GM13977 (cell line): Measurements from ENCODE around the gene CCDC187.

Experiments used
- DNase-seq: peaks from one replicate; pipeline ENCODE4 v3.0.0; 2012; ENCODE audit warnings: low spot score
- in situ Hi-C: fragments of 300-500 bp; cut with MboI; formaldehyde crosslinking; loops from one replicate; pipeline ENCODE4 v1.12.0; 2022; ENCODE audit warnings: low sequenced_read_pairs, low pct_unique_long_range_greater_than_20kb, mixed read lengths, inconsistent platforms; ENCODE audit not compliant: unreplicated experiment
- TF ChIP-seq, protein P1 (sequence below): IDR thresholded peaks from 2 replicates; pipeline ENCODE4 v1.5.1; 2012; ENCODE audit warnings: mild to moderate bottlenecking, control low read depth; ENCODE audit not compliant: insufficient read depth; ENCODE audit errors: extremely low read depth, missing control alignments

The CCDC187 gene

DNA sequence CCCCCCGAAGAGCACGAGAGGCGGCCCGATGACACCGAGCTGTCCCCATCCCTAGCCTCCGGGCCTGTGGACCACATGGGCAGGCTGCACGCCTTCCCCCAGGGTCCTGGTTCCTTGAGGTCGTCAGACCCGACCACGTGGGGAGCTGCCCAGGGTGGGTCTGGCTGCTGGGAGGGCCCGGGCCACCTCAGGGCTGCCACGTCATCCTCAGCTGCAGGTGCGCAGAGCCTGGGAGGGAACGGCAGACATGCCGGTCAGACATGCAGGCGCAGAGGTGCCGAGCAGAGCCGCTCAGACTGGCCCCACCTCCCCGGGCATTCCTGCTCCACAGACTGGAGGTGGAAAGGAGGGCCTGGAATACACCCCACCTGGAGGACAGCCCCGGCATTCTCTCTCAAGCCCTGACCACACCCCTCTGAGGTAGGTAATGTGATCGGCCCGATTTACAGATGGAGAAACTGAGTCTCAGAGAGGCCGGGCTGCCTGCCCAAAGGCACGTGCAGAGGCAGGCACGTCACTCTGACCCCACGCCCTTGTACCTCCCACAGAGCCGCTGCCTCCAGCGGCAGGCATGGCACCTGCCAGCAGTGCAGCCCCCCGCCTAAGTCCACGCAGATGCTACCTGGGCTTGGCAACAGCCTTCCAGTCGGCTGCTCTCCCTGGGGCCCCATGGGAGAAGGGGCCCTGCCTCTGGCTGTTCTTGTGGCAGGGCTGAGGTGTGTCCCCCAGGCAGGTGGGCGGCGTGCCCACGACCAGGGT lies 649 bp downstream of the CCDC187 start:
- in situ Hi-C loops = no loop called here
- DNase-seq = no peak
- TF ChIP-seq, protein P1, sequence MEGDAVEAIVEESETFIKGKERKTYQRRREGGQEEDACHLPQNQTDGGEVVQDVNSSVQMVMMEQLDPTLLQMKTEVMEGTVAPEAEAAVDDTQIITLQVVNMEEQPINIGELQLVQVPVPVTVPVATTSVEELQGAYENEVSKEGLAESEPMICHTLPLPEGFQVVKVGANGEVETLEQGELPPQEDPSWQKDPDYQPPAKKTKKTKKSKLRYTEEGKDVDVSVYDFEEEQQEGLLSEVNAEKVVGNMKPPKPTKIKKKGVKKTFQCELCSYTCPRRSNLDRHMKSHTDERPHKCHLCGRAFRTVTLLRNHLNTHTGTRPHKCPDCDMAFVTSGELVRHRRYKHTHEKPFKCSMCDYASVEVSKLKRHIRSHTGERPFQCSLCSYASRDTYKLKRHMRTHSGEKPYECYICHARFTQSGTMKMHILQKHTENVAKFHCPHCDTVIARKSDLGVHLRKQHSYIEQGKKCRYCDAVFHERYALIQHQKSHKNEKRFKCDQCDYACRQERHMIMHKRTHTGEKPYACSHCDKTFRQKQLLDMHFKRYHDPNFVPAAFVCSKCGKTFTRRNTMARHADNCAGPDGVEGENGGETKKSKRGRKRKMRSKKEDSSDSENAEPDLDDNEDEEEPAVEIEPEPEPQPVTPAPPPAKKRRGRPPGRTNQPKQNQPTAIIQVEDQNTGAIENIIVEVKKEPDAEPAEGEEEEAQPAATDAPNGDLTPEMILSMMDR = no peak

DNA sequence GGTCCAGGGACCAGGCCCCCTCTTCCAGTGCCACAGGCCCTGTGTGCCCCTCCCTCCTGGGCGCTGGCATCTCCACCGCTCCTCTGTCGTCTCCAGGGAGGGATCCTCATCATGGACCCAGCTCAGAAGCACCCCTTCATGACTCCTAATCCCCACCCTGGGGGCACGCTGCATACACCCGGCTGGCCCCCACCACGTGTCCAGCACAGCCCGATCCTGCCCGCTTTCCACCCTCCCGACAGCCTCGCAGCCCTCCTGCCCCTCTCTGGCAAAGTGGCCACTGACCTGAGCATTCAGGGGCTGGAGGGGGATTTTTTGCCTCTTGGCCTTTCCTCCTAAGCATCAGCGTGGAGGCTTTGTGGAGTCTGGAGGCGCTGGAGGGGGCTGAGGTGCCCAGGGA lies 1.4 kb downstream of the CCDC187 start:
- no peak for DNase-seq
- in situ Hi-C loops = no loop called here
- TF ChIP-seq, protein P1 = no peak

GRCh38 chr9:136300866-136301265 lies 3.0 kb downstream of the CCDC187 start:
- no peak for DNase-seq
- TF ChIP-seq, protein P1 = no peak
- in situ Hi-C loops = no loop called here

DNA sequence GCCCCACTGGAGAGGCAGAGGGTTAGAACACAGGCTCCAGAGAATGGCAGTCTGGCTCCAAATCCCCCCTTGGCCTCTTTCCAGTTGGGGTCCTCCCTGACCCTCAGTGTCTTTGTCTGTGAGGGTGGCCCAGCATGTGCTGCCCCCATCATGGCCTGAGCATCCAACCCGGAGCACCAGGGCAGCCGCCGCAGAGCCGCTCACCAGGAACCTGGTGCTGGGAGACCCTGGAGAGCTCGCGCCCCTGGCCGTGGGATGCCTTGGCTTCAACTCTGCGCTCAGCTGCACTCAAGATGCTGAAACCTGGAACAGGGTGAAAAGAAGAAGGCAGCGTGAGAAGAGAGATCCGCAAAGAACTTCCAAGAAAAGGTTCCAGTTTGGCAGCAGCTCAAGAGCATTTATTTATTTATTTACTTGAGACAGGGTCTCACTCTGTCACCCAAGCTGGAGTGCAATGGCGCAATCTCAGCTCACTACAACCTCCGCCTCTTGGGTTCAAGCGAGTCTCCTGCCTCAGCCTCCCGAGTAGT lies 3.8 kb downstream of the CCDC187 start:
- DNase-seq = no peak
- TF ChIP-seq, protein P1 = no peak
- in situ Hi-C loops = no loop called here

DNA sequence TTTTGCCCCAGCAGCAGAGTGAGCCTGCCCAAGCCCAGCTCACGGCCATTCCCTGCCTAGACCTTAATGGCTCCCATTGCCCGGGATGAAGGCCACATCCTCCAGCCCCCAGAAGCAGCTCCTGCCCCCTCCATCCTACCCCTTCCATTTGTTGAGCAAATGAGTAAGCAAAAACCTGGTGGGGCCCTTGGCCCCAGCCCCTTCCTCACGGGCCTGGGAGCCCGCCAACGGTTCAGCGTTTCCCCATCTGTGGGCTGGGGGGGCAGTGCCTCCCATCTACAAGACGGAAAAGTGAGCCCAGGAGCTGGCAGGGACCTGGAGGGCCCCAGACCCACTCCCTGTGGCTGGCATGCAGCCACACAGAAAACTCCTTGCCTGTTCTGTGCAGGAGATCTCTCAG lies 4.4 kb downstream of the CCDC187 start:
- in situ Hi-C loops = no loop called here
- DNase-seq = no peak
- TF ChIP-seq, protein P1 = no peak

GRCh38 chr9:136299116-136299515 lies 4.8 kb downstream of the CCDC187 start:
- DNase-seq = no peak
- in situ Hi-C loops = no loop called here
- TF ChIP-seq, protein P1 = no peak
